Esophagus mucosa (tissue), 1 donor: ENCODE data around the gene POLR2H. TPM values are rescaled to one million over a fixed set of nuclear protein-coding genes. Genes with fewer than 3 reads are reported as not detected.

Source experiments
- ATAC-seq: fragments of 200-7000 bp; cut with Tn5 transposase; one replicate; pipeline ENCODE4 v1.9.1; 2020
- total RNA-seq: library from RNA; stranded (reverse); gene quantifications from one replicate; pipeline ENCODE4 v1.2.4, GENCODE V29; 2023
- donor health status: DM: yes; HTN: yes; CAD: no.

Gene POLR2H
- total RNA-seq, 1 donor from 2014 or later = 46.0 TPM

- no peak for ATAC-seq
Observed at GRCh38 chr3:184388164-184388935, 26.8 kb downstream of the POLR2H start.

GRCh38 chr3:184388936-184389230, 27.4 kb downstream of the POLR2H start:
- no peak for ATAC-seq

- ATAC-seq = no peak
Observed at GRCh38 chr3:184389384-184389783, 27.9 kb downstream of the POLR2H start.

- ATAC-seq = no peak
Observed at GRCh38 chr3:184389935-184390528, 28.5 kb downstream of the POLR2H start.

GRCh38 chr3:184391266-184391665, 29.8 kb downstream of the POLR2H start:
- ATAC-seq = no peak

- no peak for ATAC-seq
Observed at GRCh38 chr3:184395320-184395660, 33.8 kb downstream of the POLR2H start.

GRCh38 chr3:184399410-184399809, 37.9 kb downstream of the POLR2H start:
- ATAC-seq = no peak

DNA sequence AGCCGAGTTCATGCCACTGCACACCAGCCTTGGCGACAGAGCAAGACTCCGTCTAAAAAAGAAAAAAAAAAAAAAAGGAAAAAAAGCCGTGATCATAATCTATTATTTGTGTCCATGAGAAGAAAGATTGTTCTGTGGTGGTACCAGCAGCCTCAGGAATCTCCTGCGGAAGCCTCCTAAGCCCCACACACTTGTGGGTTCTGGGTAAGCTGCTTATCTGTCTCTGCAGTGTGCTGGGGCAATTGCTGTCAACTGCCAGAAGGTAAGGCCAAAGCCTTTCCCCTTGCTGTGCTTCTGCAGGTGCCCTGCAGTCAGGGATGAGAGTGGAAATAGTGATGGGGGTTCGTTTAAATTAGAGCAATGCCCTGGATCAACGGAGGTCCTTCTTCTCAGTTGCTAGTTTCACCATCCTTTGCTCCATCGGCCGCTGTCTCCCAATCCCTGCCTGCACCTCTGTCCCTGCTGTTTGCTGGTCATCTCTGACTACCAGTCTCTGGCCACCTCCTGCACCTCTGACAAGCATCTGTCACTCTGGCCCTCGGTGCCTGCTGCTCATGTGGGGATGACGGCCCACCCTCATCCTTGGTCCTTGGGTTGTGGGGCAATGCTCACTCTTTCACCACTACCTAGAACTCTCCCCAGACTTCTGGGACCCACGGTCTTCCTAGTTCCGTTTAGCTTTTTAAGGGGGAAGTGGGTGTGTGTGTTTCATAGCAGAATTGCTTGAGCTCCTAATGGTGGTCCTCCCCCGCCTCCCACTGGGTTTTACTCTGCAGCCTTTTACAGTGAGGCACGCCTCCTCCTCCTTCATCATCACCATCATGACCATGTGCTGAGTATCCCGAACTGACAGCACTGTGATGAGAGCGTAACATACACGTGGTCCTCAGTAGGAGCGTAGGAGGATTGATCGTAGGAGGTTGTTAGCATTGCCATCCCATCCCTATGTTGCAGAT, 43.8 kb downstream of the POLR2H start:
- ATAC-seq = no peak

GRCh38 chr3:184409331-184409926, 47.9 kb downstream of the POLR2H start:
- ATAC-seq = no peak

GRCh38 chr3:184409946-184410500, 48.5 kb downstream of the POLR2H start:
- no peak for ATAC-seq

- ATAC-seq = no peak
Observed at GRCh38 chr3:184414418-184415202, 53.1 kb downstream of the POLR2H start.

DNA sequence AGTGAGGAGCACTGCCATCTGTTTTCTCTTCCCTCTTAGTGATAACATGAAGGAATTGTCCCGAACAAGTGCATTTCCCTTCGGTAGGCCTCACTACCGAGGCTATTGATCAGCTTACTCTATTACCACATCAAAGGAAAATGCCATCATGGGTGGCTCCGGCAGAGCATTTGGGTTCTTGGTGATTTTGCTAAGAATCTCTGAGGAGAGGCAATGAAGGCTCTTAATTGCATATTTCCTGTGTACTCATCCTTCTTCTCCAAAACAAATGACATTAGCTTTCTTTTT, 53.6 kb downstream of the POLR2H start:
- no peak for ATAC-seq

DNA sequence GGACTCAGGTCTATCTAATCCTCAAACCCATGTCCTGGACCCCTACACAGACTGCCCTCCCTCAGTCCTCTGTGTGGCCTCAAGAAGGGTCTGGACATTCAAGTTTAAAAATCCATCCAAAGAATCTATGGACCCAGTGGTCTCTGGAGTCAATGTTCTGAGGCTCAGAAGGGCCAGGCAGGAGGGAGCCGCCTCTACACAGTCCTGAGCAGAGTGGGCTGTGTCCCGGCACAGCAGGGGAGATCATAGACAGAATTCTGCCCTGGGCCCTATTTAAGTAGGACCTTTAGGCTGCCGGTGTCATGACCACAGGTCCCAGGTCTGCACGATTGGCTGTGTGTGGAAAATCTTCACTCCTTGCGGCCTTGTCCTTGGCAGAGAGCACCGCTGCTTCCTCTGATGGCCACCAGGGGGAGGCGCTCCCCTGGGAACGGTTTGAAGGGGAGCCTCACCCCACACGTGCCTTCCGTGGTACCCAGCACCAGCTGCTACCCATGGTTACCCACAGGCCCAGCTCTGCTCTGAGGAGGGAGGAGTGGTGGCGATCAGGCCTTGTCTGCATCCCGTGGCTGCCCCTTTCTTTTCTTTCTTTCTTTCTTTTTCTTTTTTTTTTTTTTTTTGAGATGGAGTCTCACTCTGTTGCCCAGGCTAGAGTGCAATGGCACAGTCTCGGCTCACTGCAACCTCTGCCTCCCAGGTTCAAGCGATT, 56.3 kb downstream of the POLR2H start:
- peak; percentile 93 for ATAC-seq

Other genes starting within 250 kb of the POLR2H start
- 21.8 TPM for gene EIF2B5, start 226.4 kb upstream of the POLR2H start, total RNA-seq
- gene DVL3, start 206.3 kb upstream of the POLR2H start, total RNA-seq = 29.2 TPM
- 235 TPM for gene AP2M1, start 186.9 kb upstream of the POLR2H start, total RNA-seq
- 45.3 TPM for gene ABCF3, start 175.5 kb upstream of the POLR2H start, total RNA-seq
- gene VWA5B2, start 132.1 kb upstream of the POLR2H start, total RNA-seq = not detected
- gene ALG3, start 112.7 kb upstream of the POLR2H start, total RNA-seq = 28.9 TPM
- 7.1 TPM for gene EEF1AKMT4, start 112.0 kb upstream of the POLR2H start, total RNA-seq
- gene CAMK2N2, start 100.2 kb upstream of the POLR2H start, total RNA-seq = 0.24 TPM
- gene ECE2, start 85.7 kb upstream of the POLR2H start, total RNA-seq = not detected
- gene PSMD2, start 62.5 kb upstream of the POLR2H start, total RNA-seq = 126 TPM
- gene EIF4G1, start 47.1 kb upstream of the POLR2H start, total RNA-seq = 339 TPM
- 7.3 TPM for gene FAM131A, start 24.1 kb upstream of the POLR2H start, total RNA-seq
- gene CLCN2, start 105 bp upstream of the POLR2H start, total RNA-seq = 3.4 TPM
- gene THPO, start 16.5 kb downstream of the POLR2H start, total RNA-seq = not detected
- 0.84 TPM for gene CHRD, start 18.3 kb downstream of the POLR2H start, total RNA-seq
- gene EPHB3, start 200.1 kb downstream of the POLR2H start, total RNA-seq = 44.7 TPM